Heart left ventricle (tissue), 13 donors: ENCODE results near the gene OSBPL10.

ENCODE experiments used
- POLR2A ChIP-seq, 2 donors: fragments of 450-650 bp; IDR thresholded peaks; one replicate each; pipeline ENCODE4 v1.6.1; 2017; ENCODE audit warnings: antibody characterized with exemption in 2 of 2, mild to moderate bottlenecking in 2 of 2, moderate library complexity in 2 of 2
- TF ChIP-seq, protein P1 (sequence below), 12 donors: fragments of 200-600 bp; sonication (generic) in 4 of 12; IDR thresholded peaks; one replicate each; pipeline versions ENCODE4 v1.5.0 to v1.8.0; 2018 to 2022; ENCODE audit warnings: antibody characterized with exemption in 12 of 12, mild to moderate bottlenecking in 5 of 12
- donor health status: ischemic (EF 13 %, LVEDD 7.1; RV severe dilation, severe dysfunction).
- donor health status: DM: no; HTN: yes; CAD: no.
- donor health status: DM: no; HTN: no; CAD: no.
- donor health status: ischemic (EF 25% LVEDD 6.9; RV normal size, moderate dysfunction).
- donor health status: ischemic (EF 25% LVEDD 5.7; RV mildly dilated, moderate dysfunction).
- donor health status: ischemic (EF 35%, LVEDD 5.7; RV mildly dilated, moderate dysfunction).
- donor health status: nonischemic (EF 11% LVEDD 7.7; RV severe dilation, severe dysfunction).
- donor health status: DM: yes; HTN: yes; CAD: no.
- donor health status: PGD.
- donor health status: ischemic (EF 29% LVEDD 5.4; RV normal size, mild dysfunction).
- donor health status: nonischemic (EF 23%, LVEDD 6.1; RV moderate dilation, normal function).

DNA sequence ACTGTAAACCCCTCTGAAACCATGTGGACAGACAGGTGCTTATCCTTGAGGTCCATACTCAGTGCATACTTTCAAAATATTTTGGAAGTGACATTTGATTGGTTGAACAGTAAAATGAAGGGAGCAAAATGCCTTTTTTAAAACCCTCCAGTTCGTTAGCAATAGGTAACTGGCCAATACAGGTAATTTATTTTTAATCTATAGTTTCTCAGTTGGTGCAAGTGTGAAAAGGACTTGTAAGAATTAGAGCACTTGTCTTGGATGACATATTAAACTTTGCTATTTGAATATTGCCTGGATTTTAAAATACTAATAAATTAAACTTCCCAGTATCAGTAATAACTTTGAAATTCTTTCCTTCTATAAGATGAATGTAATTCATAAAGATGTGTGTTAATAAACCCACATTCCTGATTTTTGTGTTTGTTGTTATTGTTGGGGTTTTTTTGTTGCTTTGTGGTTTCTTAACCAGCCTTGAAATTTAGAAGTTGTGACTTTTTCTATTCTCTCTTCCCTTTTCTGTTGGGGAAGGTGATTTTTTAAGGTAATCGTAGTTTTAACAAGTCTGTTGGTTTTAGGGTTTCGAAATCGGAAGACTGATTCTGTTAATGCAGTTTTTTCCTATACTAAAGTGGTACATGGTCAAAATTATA is 358.3 kb downstream of the OSBPL10 start:
- TF ChIP-seq, protein P1, sequence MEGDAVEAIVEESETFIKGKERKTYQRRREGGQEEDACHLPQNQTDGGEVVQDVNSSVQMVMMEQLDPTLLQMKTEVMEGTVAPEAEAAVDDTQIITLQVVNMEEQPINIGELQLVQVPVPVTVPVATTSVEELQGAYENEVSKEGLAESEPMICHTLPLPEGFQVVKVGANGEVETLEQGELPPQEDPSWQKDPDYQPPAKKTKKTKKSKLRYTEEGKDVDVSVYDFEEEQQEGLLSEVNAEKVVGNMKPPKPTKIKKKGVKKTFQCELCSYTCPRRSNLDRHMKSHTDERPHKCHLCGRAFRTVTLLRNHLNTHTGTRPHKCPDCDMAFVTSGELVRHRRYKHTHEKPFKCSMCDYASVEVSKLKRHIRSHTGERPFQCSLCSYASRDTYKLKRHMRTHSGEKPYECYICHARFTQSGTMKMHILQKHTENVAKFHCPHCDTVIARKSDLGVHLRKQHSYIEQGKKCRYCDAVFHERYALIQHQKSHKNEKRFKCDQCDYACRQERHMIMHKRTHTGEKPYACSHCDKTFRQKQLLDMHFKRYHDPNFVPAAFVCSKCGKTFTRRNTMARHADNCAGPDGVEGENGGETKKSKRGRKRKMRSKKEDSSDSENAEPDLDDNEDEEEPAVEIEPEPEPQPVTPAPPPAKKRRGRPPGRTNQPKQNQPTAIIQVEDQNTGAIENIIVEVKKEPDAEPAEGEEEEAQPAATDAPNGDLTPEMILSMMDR (IDR thresholded peaks at IDR 0.05), result no peak
- TF ChIP-seq POLR2A (IDR thresholded peaks at IDR 0.05), result no peak
